HepG2 (cell line): ENCODE measurements around the gene ZNF615. TPM values are rescaled to one million over a fixed set of nuclear protein-coding genes. Genes with fewer than 3 reads are reported as not detected.

ENCODE experiments used
- FOXC1 ChIP-seq: sonication (generic); formaldehyde crosslinking; IDR thresholded peaks from 2 replicates; pipeline ENCODE4 v1.8.0; 2022; ENCODE audit warnings: mild to moderate bottlenecking, missing genetic modification reagents, borderline replicate concordance
- KDM2A ChIP-seq: sonication (generic); formaldehyde crosslinking; IDR thresholded peaks from 2 replicates; pipeline ENCODE4 v1.4.0; 2020; ENCODE audit warnings: low read depth, missing genetic modification reagents, borderline replicate concordance
- NFE2L1 ChIP-seq: sonication (generic); formaldehyde crosslinking; IDR thresholded peaks from 2 replicates; pipeline ENCODE4 v1.4.0; 2020; ENCODE audit warnings: missing genetic modification reagents, mild to moderate bottlenecking, borderline replicate concordance
- NFIC ChIP-seq: IDR thresholded peaks from 2 replicates; pipeline ENCODE4 v1.6.1; 2012; ENCODE audit warnings: mild to moderate bottlenecking, low read length, inconsistent platforms
- NFYC ChIP-seq: IDR thresholded peaks from 2 replicates; pipeline ENCODE4 v1.6.1; 2016; ENCODE audit warnings: missing genetic modification reagents, missing compliant biosample characterization
- POLR2G ChIP-seq: fragments of 200-400 bp; formaldehyde crosslinking; IDR thresholded peaks from 2 replicates; pipeline ENCODE4 v1.6.1; 2018; ENCODE audit warnings: mild to moderate bottlenecking, low read depth, low read length, moderate library complexity
- SNAPC4 ChIP-seq: sonication (generic); formaldehyde crosslinking; IDR thresholded peaks from 2 replicates; pipeline ENCODE4 v1.4.0; 2020; ENCODE audit warnings: mild to moderate bottlenecking, missing genetic modification reagents
- TMF1 ChIP-seq: sonication (generic); formaldehyde crosslinking; IDR thresholded peaks from 2 replicates; pipeline ENCODE4 v1.8.1; 2022; ENCODE audit warnings: low read depth, missing genetic modification reagents
- ZBTB3 ChIP-seq: sonication (generic); formaldehyde crosslinking; IDR thresholded peaks from 2 replicates; pipeline ENCODE4 v1.4.0; 2020; ENCODE audit warnings: low read depth, mild to moderate bottlenecking, moderate library complexity, missing genetic modification reagents, borderline replicate concordance
- ZFP36L2 ChIP-seq: sonication (generic); formaldehyde crosslinking; IDR thresholded peaks from 2 replicates; pipeline ENCODE4 v1.4.0; 2020; ENCODE audit warnings: missing genetic modification reagents
- ZFP41 ChIP-seq: sonication (generic); formaldehyde crosslinking; IDR thresholded peaks from 2 replicates; pipeline ENCODE4 v1.4.0; 2020; ENCODE audit warnings: mild to moderate bottlenecking, missing genetic modification reagents, borderline replicate concordance
- ZNF317 ChIP-seq: sonication (generic); formaldehyde crosslinking; IDR thresholded peaks from 2 replicates; pipeline ENCODE4 v1.5.0; 2020; ENCODE audit warnings: mild to moderate bottlenecking, missing genetic modification reagents
- ZNF552 ChIP-seq: sonication (generic); formaldehyde crosslinking; IDR thresholded peaks from 2 replicates; pipeline ENCODE4 v1.9.0; 2022; ENCODE audit warnings: missing genetic modification reagents, mild to moderate bottlenecking, borderline replicate concordance
- ZNF556 ChIP-seq: sonication (generic); formaldehyde crosslinking; IDR thresholded peaks from 2 replicates; pipeline ENCODE4 v1.4.0; 2020; ENCODE audit warnings: mild to moderate bottlenecking, missing genetic modification reagents, borderline replicate concordance
- ZNF562 ChIP-seq: sonication (generic); formaldehyde crosslinking; IDR thresholded peaks from 2 replicates; pipeline ENCODE4 v1.8.0; 2022; ENCODE audit warnings: missing genetic modification reagents, borderline replicate concordance
- polyA plus RNA-seq, 8 experiments: library from polyadenylated mRNA; depleted of rRNA in 3 of 8; stranded (reverse) in 7 of 8; unstranded in 1 of 8; fragments of >200 nt; fragmentation: Illumina TruSeq in 4 of 8; extraction: Trizol in 4 of 8; gene quantifications; 2 replicates each; pipeline versions ENCODE4 v1.2.1 to v1.2.3, GENCODE V29; 2011 to 2016; ENCODE audit warnings: low read depth in 4 of 8, missing spikeins in 1 of 8, mixed read lengths in 1 of 8; ENCODE audit not compliant: insufficient read depth in 1 of 8
- total RNA-seq, 5 experiments: library from RNA; depleted of rRNA; stranded (reverse); fragments of >200 nt; fragmentation: Illumina TruSeq; extraction: Trizol; gene quantifications; 2 replicates each; pipeline ENCODE4 v1.2.3, GENCODE V29; 2016; ENCODE audit warnings: low read depth in 1 of 5
- TF ChIP-seq, protein P1 (sequence below): IDR thresholded peaks from 2 replicates; pipeline ENCODE4 v1.6.1; 2016
- TF ChIP-seq, protein P2 (sequence below): IDR thresholded peaks from 2 replicates; pipeline ENCODE4 v1.6.1; 2016; ENCODE audit warnings: mild to moderate bottlenecking, missing biosample characterization, missing genetic modification reagents
- TF ChIP-seq, protein P3 (sequence below): sonication (generic); formaldehyde crosslinking; IDR thresholded peaks from 2 replicates; pipeline ENCODE4 v1.5.0; 2020; ENCODE audit warnings: mild to moderate bottlenecking, missing genetic modification reagents, moderate library complexity
- TF ChIP-seq, protein P4 (sequence below): sonication (generic); formaldehyde crosslinking; IDR thresholded peaks from 2 replicates; pipeline ENCODE4 v1.5.0; 2020; ENCODE audit warnings: mild to moderate bottlenecking, low read depth, missing genetic modification reagents, borderline replicate concordance

Gene ZNF615
- total and polyA plus RNA-seq, 2 of the 13 experiments (the other 11 are each of a cell fraction or from before 2014, with no cell fraction given) = 5.2 to 7.8 TPM

DNA sequence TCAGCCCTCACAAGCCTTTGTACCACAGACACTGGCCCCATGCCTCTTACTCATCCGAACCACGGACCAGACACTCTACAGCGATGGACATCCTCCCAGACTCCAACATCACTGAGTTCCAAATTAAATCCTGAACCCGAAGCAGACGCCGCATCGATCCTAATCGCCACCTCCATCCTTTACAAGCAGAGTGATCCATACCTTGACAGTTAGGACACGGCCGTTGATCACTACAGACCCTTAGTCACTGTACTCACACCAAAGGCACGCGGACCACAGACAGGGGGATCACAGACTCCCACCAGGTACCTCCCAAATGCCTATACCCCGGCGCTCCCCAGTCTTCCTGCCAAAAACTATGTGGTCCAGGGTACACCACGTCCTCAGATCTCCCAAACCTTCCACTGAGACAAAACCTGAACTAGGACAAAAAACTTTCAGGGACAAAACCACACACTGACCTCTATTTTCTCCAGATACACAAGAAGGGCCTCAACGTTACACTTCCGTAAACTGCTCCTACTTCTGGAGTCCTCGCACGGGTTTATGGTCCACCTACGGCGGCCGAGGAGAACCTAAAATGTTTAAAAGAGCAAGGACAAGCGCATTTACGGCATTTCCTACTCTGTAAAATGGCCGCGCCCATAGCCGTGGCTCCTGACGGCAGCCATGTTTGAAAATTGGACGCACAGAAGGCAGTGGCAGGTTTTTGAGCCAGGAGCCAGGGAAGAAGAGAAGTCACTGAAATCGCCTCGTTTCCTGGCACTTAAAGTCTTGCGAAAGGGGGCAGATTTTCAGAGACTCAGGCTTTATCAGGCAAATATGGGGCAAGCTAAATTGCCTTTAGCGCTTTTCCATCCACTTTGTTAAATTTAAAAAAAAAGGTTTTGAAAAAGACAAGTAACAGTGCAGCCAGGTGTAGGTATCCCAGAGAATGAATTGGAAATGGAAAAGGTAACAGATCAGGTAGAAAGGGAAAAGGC lies 21.4 kb downstream of the ZNF615 start, which contains the start of gene ZNF350 (continued):
- TF ChIP-seq POLR2G (peak; percentile 80), ZNF317 (CRISPR knock-in tag) (peak; percentile 57; the same call in 1 of the 2 replicates), FOXC1 (CRISPR knock-in tag) (no peak), NFYC (CRISPR knock-in tag) (peak; percentile 25; the same call in 1 of the 2 replicates), ZFP36L2 (CRISPR knock-in tag) (no peak), TMF1 (CRISPR knock-in tag) (no peak), NFE2L1 (CRISPR knock-in tag) (no peak), ZNF562 (CRISPR knock-in tag) (no peak), NFIC (peak; percentile 47; the same call in 1 of the 2 replicates), ZBTB3 (CRISPR knock-in tag) (no peak), SNAPC4 (0 out of 2 replicates have a peak, but pooled peaks have one; percentile 34), ZNF552 (CRISPR knock-in tag) (no peak; the same call in 1 of the 2 replicates), ZFP41 (CRISPR knock-in tag) (no peak), KDM2A (CRISPR knock-in tag) (peak; percentile 71; the same call in 1 of the 2 replicates), ZNF556 (CRISPR knock-in tag) (no peak)
- TF ChIP-seq, protein P1, sequence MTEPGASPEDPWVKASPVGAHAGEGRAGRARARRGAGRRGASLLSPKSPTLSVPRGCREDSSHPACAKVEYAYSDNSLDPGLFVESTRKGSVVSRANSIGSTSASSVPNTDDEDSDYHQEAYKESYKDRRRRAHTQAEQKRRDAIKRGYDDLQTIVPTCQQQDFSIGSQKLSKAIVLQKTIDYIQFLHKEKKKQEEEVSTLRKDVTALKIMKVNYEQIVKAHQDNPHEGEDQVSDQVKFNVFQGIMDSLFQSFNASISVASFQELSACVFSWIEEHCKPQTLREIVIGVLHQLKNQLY (CRISPR knock-in tag) = peak; percentile 44; the same call in 1 of the 2 replicates
- TF ChIP-seq, protein P2, sequence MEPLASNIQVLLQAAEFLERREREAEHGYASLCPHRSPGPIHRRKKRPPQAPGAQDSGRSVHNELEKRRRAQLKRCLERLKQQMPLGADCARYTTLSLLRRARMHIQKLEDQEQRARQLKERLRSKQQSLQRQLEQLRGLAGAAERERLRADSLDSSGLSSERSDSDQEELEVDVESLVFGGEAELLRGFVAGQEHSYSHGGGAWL = 0 out of 2 replicates have a peak, but pooled peaks have one; percentile 28
- TF ChIP-seq, protein P3, sequence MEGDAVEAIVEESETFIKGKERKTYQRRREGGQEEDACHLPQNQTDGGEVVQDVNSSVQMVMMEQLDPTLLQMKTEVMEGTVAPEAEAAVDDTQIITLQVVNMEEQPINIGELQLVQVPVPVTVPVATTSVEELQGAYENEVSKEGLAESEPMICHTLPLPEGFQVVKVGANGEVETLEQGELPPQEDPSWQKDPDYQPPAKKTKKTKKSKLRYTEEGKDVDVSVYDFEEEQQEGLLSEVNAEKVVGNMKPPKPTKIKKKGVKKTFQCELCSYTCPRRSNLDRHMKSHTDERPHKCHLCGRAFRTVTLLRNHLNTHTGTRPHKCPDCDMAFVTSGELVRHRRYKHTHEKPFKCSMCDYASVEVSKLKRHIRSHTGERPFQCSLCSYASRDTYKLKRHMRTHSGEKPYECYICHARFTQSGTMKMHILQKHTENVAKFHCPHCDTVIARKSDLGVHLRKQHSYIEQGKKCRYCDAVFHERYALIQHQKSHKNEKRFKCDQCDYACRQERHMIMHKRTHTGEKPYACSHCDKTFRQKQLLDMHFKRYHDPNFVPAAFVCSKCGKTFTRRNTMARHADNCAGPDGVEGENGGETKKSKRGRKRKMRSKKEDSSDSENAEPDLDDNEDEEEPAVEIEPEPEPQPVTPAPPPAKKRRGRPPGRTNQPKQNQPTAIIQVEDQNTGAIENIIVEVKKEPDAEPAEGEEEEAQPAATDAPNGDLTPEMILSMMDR (CRISPR knock-in tag) = no peak
- TF ChIP-seq, protein P4, sequence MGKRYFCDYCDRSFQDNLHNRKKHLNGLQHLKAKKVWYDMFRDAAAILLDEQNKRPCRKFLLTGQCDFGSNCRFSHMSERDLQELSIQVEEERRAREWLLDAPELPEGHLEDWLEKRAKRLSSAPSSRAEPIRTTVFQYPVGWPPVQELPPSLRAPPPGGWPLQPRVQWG (CRISPR knock-in tag) = no peak
